COLO668 (cell line): ENCODE data around the gene SHC4.
"Not testable (repeated sequence)": the region's sequence is repeated elsewhere in the genome, so short reads cannot be mapped to it uniquely, and the experiment has no call there.

Experiments used
- DNase-seq: peaks from one replicate; lab custom pipeline; 2025; ENCODE audit not compliant: unreplicated experiment; lab: John Stamatoyannopoulos, UW

SHC4 gene

GRCh38 chr15:48928877-48929538 lies 34.7 kb downstream of the SHC4 start:
- DNase-seq = no peak

- DNase-seq = peak; percentile 48
These were observed 38.0 kb downstream of the SHC4 start for GRCh38 chr15:48925714-48926223.

- no peak for DNase-seq
These were observed 39.0 kb downstream of the SHC4 start for GRCh38 chr15:48924528-48925393.

- DNase-seq = no peak
These were observed 41.7 kb downstream of the SHC4 start for GRCh38 chr15:48922046-48922445.

- no peak for DNase-seq
These were observed 47.0 kb downstream of the SHC4 start for GRCh38 chr15:48916721-48917120.

GRCh38 chr15:48915861-48916260 lies 47.9 kb downstream of the SHC4 start:
- DNase-seq = no peak

GRCh38 chr15:48914717-48915116 lies 49.0 kb downstream of the SHC4 start:
- no peak for DNase-seq

- no peak for DNase-seq
These were observed 50.6 kb downstream of the SHC4 start for GRCh38 chr15:48913141-48913540.

GRCh38 chr15:48910554-48910953 lies 53.2 kb downstream of the SHC4 start:
- DNase-seq = not testable (repeated sequence)

- not testable (repeated sequence) for DNase-seq
These were observed 54.4 kb downstream of the SHC4 start for GRCh38 chr15:48909313-48909712.

GRCh38 chr15:48905847-48906246 lies 57.9 kb downstream of the SHC4 start:
- no peak for DNase-seq

GRCh38 chr15:48905216-48905615 lies 58.5 kb downstream of the SHC4 start:
- no peak for DNase-seq

GRCh38 chr15:48904758-48905157 lies 59.0 kb downstream of the SHC4 start:
- no peak for DNase-seq

- DNase-seq = no peak
These were observed 63.9 kb downstream of the SHC4 start for GRCh38 chr15:48899793-48900192.

- DNase-seq = no peak
These were observed 65.3 kb downstream of the SHC4 start for GRCh38 chr15:48898446-48898845.

GRCh38 chr15:48898032-48898431 lies 65.7 kb downstream of the SHC4 start:
- no peak for DNase-seq

- DNase-seq = no peak
These were observed 66.6 kb downstream of the SHC4 start for GRCh38 chr15:48896869-48897814.

- no peak for DNase-seq
These were observed 70.4 kb downstream of the SHC4 start for GRCh38 chr15:48893311-48893710.

GRCh38 chr15:48891232-48891765 lies 72.4 kb downstream of the SHC4 start:
- no peak for DNase-seq

- no peak for DNase-seq
These were observed 73.2 kb downstream of the SHC4 start for GRCh38 chr15:48890375-48890972.
